NCI-H526 treated with DMSO at 0.1 percent for 48 hours (cell line): Measurements from ENCODE around the gene KRTAP19-8.

Experiments
- DNase-seq: peaks from one replicate; lab custom pipeline; 2025; lab: John Stamatoyannopoulos, UW

KRTAP19-8 gene

DNA sequence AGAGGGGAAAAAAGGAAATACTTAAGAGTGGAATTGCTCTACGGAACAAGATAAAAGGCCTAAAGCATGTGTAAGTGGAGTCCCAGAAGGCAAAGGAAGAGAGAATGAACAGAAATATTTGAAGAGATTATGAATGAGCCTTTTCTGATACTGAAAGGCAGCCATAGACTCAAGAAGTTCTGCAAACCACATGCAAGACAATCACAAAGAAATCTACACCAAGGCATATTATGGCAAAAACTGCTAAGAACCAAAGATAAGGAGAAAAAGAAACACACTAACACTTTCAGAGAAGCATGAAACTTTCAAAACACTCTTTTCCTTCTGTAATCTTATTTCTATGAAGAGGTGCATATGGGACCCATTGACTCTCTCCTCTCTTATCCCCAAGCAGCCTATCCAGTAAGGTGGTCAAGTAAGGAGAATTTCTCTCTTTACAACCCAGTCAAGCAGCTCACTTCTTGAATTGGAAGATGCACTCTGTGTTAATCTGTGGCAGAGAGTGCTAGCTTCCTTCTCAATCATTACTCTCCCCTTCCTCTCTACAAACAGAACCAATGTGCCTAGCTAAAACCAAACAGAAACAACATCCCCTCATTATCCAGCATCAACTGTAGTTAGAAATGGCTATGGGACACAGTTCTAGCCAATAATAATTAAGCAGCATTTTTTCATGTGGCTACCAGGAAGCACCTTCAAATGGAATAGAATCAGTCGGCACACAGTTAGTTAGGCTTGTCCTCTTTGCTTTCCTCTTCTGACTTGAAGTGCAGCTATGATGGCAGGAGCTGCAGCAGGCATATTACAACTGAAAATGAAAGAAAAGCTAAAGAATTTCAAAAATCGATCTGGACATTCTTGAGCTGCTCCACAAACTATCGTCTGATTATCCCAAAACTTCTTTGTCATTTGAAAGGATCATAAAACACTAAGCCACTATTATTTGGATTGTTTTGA is 25.9 kb downstream of the KRTAP19-8 start:
- DNase-seq = no peak

DNA sequence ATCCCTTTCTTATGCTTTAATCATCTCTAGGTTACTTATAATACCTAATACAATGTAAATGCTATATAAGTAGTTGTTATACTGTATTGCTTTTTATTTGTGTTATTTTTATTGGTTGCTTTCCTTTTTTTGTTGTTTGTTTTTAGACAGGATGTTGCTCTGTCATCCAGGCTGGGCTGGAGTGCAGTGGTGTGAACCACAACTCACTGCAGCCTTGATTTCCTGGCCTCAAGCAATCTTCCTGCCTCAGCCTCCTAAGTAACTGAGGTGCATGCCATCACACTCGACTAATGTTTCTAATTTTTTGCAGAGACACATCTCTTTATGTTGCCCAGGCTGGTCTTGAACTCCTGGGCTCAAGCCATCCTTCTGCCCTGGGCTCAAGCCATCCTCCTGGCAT is 26.9 kb downstream of the KRTAP19-8 start:
- no peak for DNase-seq

DNA sequence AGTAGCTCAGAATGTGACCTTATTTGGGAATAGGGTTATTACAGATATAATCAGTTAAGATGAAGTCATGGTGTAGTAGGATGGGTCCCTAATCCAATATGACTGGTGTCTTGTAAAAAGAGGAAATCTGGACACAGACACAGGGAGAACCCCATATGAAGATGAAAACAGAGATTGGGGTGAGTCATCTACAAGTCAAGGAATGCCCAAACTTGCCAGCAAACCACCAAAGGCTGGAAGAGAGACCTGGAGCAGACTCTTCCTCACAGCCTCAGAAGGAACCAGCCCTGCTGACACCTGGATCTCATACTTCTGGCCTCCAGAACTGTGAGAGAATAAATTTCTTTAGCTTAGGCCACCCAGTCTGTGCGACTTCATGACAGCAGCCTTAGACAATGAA is 29.9 kb downstream of the KRTAP19-8 start:
- no peak for DNase-seq

DNA sequence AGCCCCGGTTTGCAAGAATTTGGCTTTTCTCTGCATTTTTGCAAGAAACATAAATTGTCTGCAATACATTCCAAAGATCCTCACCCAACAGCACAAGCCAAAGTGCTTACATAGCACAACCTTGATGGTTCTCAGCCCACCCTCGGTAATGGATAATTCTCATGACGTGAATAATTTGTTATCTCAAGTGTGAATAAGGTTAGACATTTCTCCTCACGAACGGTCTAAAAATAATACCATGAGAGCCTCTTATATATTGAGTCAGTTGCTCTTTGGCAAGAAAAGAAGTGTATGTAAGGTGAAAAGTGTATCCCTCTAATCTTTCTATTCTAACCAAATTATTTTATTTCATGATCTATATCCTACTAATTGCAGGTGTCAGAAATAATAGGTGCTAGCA is 33.3 kb downstream of the KRTAP19-8 start:
- no peak for DNase-seq

DNA sequence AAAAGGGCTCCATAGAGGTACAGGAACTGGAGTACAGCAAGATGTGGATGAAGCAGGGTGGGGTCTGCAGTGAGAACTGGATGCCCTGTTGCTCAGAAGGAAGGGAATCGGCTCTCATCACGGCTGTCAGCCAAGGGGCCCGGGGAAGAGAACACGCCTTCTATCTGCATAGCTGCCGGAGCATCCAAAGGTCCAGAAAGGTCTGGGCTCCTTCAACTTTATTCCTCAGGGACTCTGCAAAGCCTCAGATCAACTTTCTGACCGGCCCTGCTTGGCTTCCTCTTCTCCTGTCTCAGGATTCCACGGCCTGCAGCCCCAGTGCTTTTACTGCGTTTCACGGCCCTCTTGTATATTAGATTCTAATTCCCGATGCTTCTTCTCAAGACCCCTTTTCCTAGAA is 34.8 kb downstream of the KRTAP19-8 start:
- DNase-seq = no peak

DNA sequence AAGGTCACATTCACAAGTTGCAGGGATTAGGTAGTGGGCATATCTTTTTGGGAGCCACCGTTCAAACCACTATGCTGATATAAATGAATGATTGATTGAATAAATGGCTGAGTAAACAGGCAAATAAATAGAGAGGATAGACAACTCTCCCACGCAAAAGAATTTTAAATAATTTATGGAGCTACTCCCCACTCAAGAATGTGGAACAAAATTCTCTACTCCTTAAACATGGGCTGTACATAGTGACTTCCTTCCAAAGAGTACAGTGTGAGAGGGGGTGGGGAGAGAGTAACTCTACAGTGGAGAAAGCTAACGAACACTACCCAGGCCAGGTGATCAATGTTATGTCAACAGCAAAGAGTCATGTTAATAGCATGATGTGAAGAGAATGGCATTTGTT is 40.7 kb downstream of the KRTAP19-8 start:
- no peak for DNase-seq

DNA sequence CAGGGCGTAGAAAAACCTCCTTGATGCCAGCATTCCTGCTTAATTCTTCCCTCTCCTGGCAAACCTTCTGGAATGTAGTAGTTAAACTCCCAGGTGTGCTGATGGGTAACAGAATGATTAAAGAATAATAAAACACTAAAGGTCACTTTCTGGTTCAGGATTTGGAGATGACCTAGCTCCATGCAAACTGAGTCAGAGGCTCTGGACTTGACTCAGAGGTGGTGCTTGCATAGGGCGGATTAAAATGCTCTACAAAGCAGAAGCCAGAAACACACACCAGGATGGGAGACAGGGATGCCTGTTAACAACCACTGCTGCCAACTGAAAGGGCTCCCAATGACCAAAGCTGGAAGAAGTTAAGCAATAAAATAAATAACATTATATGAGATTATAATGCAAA is 41.5 kb downstream of the KRTAP19-8 start:
- DNase-seq = no peak

DNA sequence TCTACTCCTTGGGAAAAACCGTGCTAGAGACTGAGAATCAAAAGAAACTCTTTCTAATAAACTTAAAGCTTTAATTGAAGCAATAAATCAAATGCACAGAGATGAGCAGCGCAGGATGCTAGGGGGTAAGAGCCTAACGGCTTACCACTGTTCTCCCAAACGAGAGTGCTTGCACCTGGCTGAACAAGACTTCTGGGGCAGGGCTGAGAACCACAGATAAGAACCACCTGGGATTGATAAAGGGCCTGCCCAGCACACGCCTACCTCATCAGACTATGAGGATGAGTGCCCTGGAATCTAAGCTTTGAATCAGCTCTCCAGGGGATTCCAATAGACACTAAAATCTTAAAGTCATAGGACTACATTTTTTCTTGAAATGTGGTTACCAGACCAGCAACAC is 43.3 kb downstream of the KRTAP19-8 start:
- no peak for DNase-seq

DNA sequence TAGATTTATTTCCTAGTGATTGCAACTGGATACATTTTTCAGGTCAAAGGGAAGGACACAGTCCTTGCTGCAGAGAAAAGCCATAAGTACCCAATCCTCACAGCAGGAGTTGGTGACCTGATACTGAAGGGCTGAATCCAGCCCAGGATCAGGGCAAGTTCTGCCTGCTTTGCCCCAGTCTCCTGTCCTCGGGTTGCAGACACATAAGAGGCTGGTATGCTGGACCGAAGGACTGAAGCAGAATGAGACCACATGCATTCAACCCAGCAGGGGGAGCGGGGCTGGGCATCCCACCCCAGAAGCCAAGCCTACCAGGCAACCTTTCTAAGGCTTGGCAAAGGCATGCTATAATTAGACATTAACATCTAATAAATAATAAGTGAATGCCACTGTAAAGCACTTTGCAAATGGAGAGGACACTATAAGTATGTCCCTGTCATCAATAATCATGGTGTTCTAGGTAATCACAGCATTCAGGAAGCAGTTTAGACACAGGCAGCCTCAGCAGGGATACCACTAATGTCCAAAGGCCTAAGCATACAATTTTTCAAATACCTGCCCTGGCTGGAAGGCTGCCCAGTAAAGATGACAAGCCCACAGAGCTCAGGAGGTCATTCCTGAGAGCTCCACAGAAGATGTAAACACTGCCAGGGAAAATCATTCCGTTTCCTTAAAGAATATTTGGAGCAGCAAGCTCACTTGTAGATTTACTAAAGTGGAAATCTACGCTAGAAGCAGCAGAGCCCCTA is 47.6 kb downstream of the KRTAP19-8 start:
- DNase-seq = no peak

DNA sequence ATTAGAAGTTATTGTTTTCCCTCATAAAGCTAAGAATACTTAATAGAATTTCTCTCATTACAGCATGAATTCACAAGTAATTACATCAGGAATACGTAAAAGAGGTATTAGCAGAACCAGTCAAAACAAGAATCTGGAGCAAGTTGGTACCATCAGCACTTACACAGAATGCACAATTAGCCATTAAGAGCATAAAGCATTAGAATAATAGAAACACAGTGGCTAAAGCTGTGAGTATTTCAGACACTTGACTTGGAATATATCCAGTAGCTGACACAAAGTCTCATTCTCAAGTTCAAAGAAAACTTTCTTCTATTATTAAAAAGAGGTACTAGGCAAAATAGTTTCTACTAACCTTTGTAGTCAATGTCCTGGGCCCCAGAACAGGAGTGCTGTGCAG is 49.6 kb downstream of the KRTAP19-8 start:
- no peak for DNase-seq
